WTC11 (cell line): ENCODE measurements around the gene PPIH. TPM values are rescaled to one million over a fixed set of nuclear protein-coding genes. Genes with fewer than 3 reads are reported as not detected.

Source experiments
- ATAC-seq: fragments of 200-7000 bp; cut with Tn5 transposase; 2 replicates; pipeline ENCODE4 v1.10.0; 2021; ENCODE audit warnings: mild to moderate bottlenecking, moderate library complexity
- CTCF ChIA-PET: fragments of 300-600 bp; sonication (Branson Sonifier 250); formaldehyde crosslinking; loops from one replicate; lab custom pipeline; 2021; ENCODE audit warnings: antibody characterized with exemption; lab: Charles Lee
- POLR2A ChIA-PET: fragments of 350-600 bp; sonication (Branson Sonifier 250); formaldehyde crosslinking; loops from one replicate; lab custom pipeline; 2021; ENCODE audit warnings: antibody characterized with exemption; lab: Charles Lee
- DNase-seq: peaks from one replicate; pipeline ENCODE4 v3.0.0; 2021; ENCODE audit warnings: low spot score
- H3K27ac Mint-ChIP-seq: 2 replicates; pipeline ENCODE4 v1.8.0; 2021; ENCODE audit warnings: mixed read lengths
- H3K27me3 Mint-ChIP-seq: 2 replicates; pipeline ENCODE4 v1.8.0; 2021; ENCODE audit warnings: low read depth, mild to moderate bottlenecking, moderate library complexity, mixed read lengths
- H3K36me3 Mint-ChIP-seq: 2 replicates; pipeline ENCODE4 v1.8.0; 2021; ENCODE audit warnings: mixed read lengths
- H3K4me1 Mint-ChIP-seq: 2 replicates; pipeline ENCODE4 v1.8.0; 2022; ENCODE audit warnings: mixed read lengths
- H3K4me3 Mint-ChIP-seq: 2 replicates; pipeline ENCODE4 v1.8.0; 2021; ENCODE audit warnings: mild to moderate bottlenecking, moderate library complexity, mixed read lengths
- H3K9me3 Mint-ChIP-seq: 2 replicates; pipeline ENCODE4 v1.8.0; 2021; ENCODE audit warnings: mixed read lengths
- ARID4B ChIP-seq: sonication (generic); formaldehyde crosslinking; IDR thresholded peaks from 2 replicates; pipeline ENCODE4 v1.8.0; 2023; ENCODE audit warnings: missing genetic modification reagents, mild to moderate bottlenecking, borderline replicate concordance
- E2F1 ChIP-seq: sonication (generic); formaldehyde crosslinking; IDR thresholded peaks from 2 replicates; pipeline ENCODE4 v1.8.0; 2022; ENCODE audit warnings: mild to moderate bottlenecking, missing genetic modification reagents
- E2F5 ChIP-seq: sonication (generic); formaldehyde crosslinking; IDR thresholded peaks from 2 replicates; pipeline ENCODE4 v1.8.1; 2022; ENCODE audit warnings: mild to moderate bottlenecking, moderate library complexity, missing genetic modification reagents
- ETV6 ChIP-seq: sonication (generic); formaldehyde crosslinking; IDR thresholded peaks from 2 replicates; pipeline ENCODE4 v1.8.1; 2022; ENCODE audit warnings: mild to moderate bottlenecking, missing genetic modification reagents
- NR1H2 ChIP-seq: sonication (generic); formaldehyde crosslinking; IDR thresholded peaks from 2 replicates; pipeline ENCODE4 v1.9.0; 2021; ENCODE audit warnings: mild to moderate bottlenecking, moderate library complexity, missing genetic modification reagents
- NR3C1 ChIP-seq: sonication (generic); formaldehyde crosslinking; conservative IDR thresholded peaks from 2 replicates; pipeline ENCODE4 v1.8.1; 2023; ENCODE audit warnings: low read depth, mild to moderate bottlenecking, missing genetic modification reagents
- SP1 ChIP-seq: sonication (generic); formaldehyde crosslinking; conservative IDR thresholded peaks from 2 replicates; pipeline ENCODE4 v1.8.1; 2022; ENCODE audit warnings: missing genetic modification reagents
- ZBTB43 ChIP-seq: sonication (generic); formaldehyde crosslinking; IDR thresholded peaks from 2 replicates; pipeline ENCODE4 v1.8.1; 2023; ENCODE audit warnings: mild to moderate bottlenecking, missing genetic modification reagents
- ZNF138 ChIP-seq: sonication (generic); formaldehyde crosslinking; conservative IDR thresholded peaks from 2 replicates; pipeline ENCODE4 v1.8.1; 2022; ENCODE audit warnings: mild to moderate bottlenecking, moderate library complexity, missing genetic modification reagents
- ZNF232 ChIP-seq: sonication (generic); formaldehyde crosslinking; IDR thresholded peaks from 2 replicates; pipeline ENCODE4 v1.8.0; 2022; ENCODE audit warnings: mild to moderate bottlenecking, missing genetic modification reagents
- ZNF263 ChIP-seq: sonication (generic); formaldehyde crosslinking; IDR thresholded peaks from 2 replicates; pipeline ENCODE4 v1.8.1; 2022; ENCODE audit warnings: low read depth, mild to moderate bottlenecking, moderate library complexity, missing genetic modification reagents
- ZNF317 ChIP-seq: sonication (generic); formaldehyde crosslinking; IDR thresholded peaks from 2 replicates; pipeline ENCODE4 v1.8.1; 2023; ENCODE audit warnings: low read depth, mild to moderate bottlenecking, moderate library complexity, missing genetic modification reagents, borderline replicate concordance
- ZNF425 ChIP-seq: fragments of 250-450 bp; sonication (Bioruptor Pico); conservative IDR thresholded peaks from 2 replicates; pipeline ENCODE4 v1.9.0; 2021; ENCODE audit warnings: mild to moderate bottlenecking
- ZNF512 ChIP-seq: sonication (generic); formaldehyde crosslinking; IDR thresholded peaks from 2 replicates; pipeline ENCODE4 v1.8.1; 2022; ENCODE audit warnings: missing genetic modification reagents, borderline replicate concordance
- total RNA-seq: library from RNA; stranded (reverse); gene quantifications from 3 replicates; pipeline ENCODE4 v1.2.3, GENCODE V29; 2021

PPIH gene
- total RNA-seq, 1 experiment from 2014 or later, result 69.3 TPM

- no peak for ATAC-seq
These were observed 21.3 kb downstream of the PPIH start for GRCh38 chr1:42679364-42679983.

More at GRCh38 chr1:42679364-42679983, 21.3 kb downstream of the PPIH start:
- Mint-ChIP-seq H3K27me3 (no peaks in the 10 kb centered on the region; the same call in 1 of the 2 replicates), H3K4me3 (peak overlapping the region; percentile 96; the same call in 1 of the 2 replicates), H3K4me1 (peaks cover 22% of the 10 kb centered on the region)
- TF ChIP-seq ZNF512 (CRISPR knock-in tag), result no peak
- TF ChIP-seq ZNF232 (CRISPR knock-in tag), result no peak
- TF ChIP-seq ETV6, result no peak
- TF ChIP-seq ZNF263 (CRISPR knock-in tag), result no peak
- no peak for TF ChIP-seq ZNF138 (CRISPR knock-in tag)
- no peak for TF ChIP-seq E2F1 (CRISPR knock-in tag)
- TF ChIP-seq ZBTB43 (CRISPR knock-in tag), result no peak
- TF ChIP-seq ZNF425 (CRISPR knock-in tag), result no peak
- no peak for TF ChIP-seq NR1H2 (CRISPR knock-in tag)
- no peak for TF ChIP-seq NR3C1
- no peak for TF ChIP-seq ZNF317 (CRISPR knock-in tag)
- no peak for TF ChIP-seq ARID4B (CRISPR knock-in tag)
- no peak for TF ChIP-seq E2F5 (CRISPR knock-in tag)
- TF ChIP-seq SP1 (CRISPR knock-in tag), result no peak
- TF ChIP-seq, all 79 proteins: peak for 0
- Mint-ChIP-seq H3K27ac (peak overlapping the region; percentile 46; the same call in 1 of the 2 replicates), H3K9me3 (no peaks in the 10 kb centered on the region), H3K36me3 (peaks cover 29% of the 10 kb centered on the region)
- DNase-seq, result no peak
- POLR2A ChIA-PET, result interaction anchor here (1.0 kb wide), 1 partner anchor 9 kb away, joined by 3 read pairs; no protein-coding TSS in a partner anchor
- CTCF ChIA-PET, result interaction anchor here (1.2 kb wide), 1 partner anchor 394 kb away, joined by 4 read pairs; no protein-coding TSS in a partner anchor
